Naive thymus-derived CD4-positive, alpha-beta T cell (primary cell): ENCODE data around the gene SLC4A5. TPM values are rescaled to one million over a fixed set of nuclear protein-coding genes. Genes with fewer than 3 reads are reported as not detected.
"Not testable (repeated sequence)": the region's sequence is repeated elsewhere in the genome, so short reads cannot be mapped to it uniquely, and the experiment has no call there.

Experiments used
- ATAC-seq: fragments of 150-1000 bp; cut with Tn5 transposase; 2 replicates; pipeline ENCODE4 v1.10.0; 2021; ENCODE audit warnings: mild to moderate bottlenecking, moderate library complexity
- CTCF ChIA-PET: fragments of 350-600 bp; sonication (Branson Sonifier 250); formaldehyde crosslinking; loops from one replicate; lab custom pipeline; 2021; ENCODE audit warnings: antibody characterized with exemption; lab: Charles Lee
- POLR2A ChIA-PET: fragments of 350-600 bp; sonication (Branson Sonifier 250); formaldehyde crosslinking; loops from one replicate; lab custom pipeline; 2021; ENCODE audit warnings: antibody characterized with exemption, inconsistent platforms; lab: Charles Lee
- DNase-seq, 9 donors: peaks; one replicate each; pipeline versions ENCODE4 v3.0.0 to v3.0.0-alpha.2; 2020 to 2022; ENCODE audit warnings: mixed read lengths in 1 of 9
- H3K27ac ChIP-seq: one replicate; pipeline ENCODE4 v1.7.0; 2013; ENCODE audit warnings: mild to moderate bottlenecking, low read depth, low read length, moderate library complexity
- H3K27me3 ChIP-seq, 2 donors: one replicate each; pipeline ENCODE4 v1.7.0; 2013; ENCODE audit warnings: low read length in 2 of 2, mild to moderate bottlenecking in 2 of 2, moderate library complexity in 2 of 2; ENCODE audit not compliant: control insufficient read depth in 2 of 2, insufficient read depth in 2 of 2
- H3K36me3 ChIP-seq, 3 experiments: 1 replicate in 2 of 3; 2 replicates in 1 of 3; pipeline ENCODE4 v1.7.0; 2013; ENCODE audit warnings: low read length in 3 of 3, mild to moderate bottlenecking in 3 of 3, moderate library complexity in 1 of 3; ENCODE audit not compliant: insufficient read depth in 3 of 3, control insufficient read depth in 2 of 3
- H3K4me1 ChIP-seq, 2 donors: one replicate each; pipeline ENCODE4 v1.7.0; 2013; ENCODE audit warnings: low read length in 2 of 2, mild to moderate bottlenecking in 2 of 2, moderate library complexity in 1 of 2; ENCODE audit not compliant: control insufficient read depth in 2 of 2, insufficient read depth in 2 of 2
- H3K4me3 ChIP-seq: 2 replicates; pipeline ENCODE4 v1.7.0; 2013; ENCODE audit warnings: mild to moderate bottlenecking, low read length
- H3K9me3 ChIP-seq, 3 experiments: 1 replicate in 2 of 3; 2 replicates in 1 of 3; pipeline ENCODE4 v1.7.0; 2013; ENCODE audit warnings: low read length in 3 of 3; ENCODE audit not compliant: control insufficient read depth in 2 of 3
- H3K27ac Mint-ChIP-seq, 9 donors: one replicate each; pipeline ENCODE4 v1.8.0; 2020 to 2022; ENCODE audit warnings: mixed read lengths in 9 of 9, mild to moderate bottlenecking in 8 of 9, moderate library complexity in 5 of 9, inconsistent platforms in 2 of 9
- H3K27me3 Mint-ChIP-seq, 5 donors: one replicate each; pipeline ENCODE4 v1.8.0; 2021 to 2022; ENCODE audit warnings: mixed read lengths in 5 of 5, mild to moderate bottlenecking in 1 of 5
- H3K36me3 Mint-ChIP-seq, 5 donors: one replicate each; pipeline ENCODE4 v1.8.0; 2020 to 2022; ENCODE audit warnings: mixed read lengths in 5 of 5, mild to moderate bottlenecking in 3 of 5, inconsistent platforms in 1 of 5
- H3K4me1 Mint-ChIP-seq, 7 donors: one replicate each; pipeline ENCODE4 v1.8.0; 2020 to 2022; ENCODE audit warnings: mixed read lengths in 7 of 7, mild to moderate bottlenecking in 3 of 7, inconsistent platforms in 1 of 7
- H3K4me3 Mint-ChIP-seq, 10 donors: one replicate each; pipeline ENCODE4 v1.8.0; 2020 to 2022; ENCODE audit warnings: mild to moderate bottlenecking in 10 of 10, mixed read lengths in 10 of 10, moderate library complexity in 6 of 10, inconsistent platforms in 2 of 10
- H3K9me3 Mint-ChIP-seq, 11 donors: one replicate each; pipeline ENCODE4 v1.8.0; 2020 to 2022; ENCODE audit warnings: mixed read lengths in 11 of 11, mild to moderate bottlenecking in 4 of 11, inconsistent platforms in 1 of 11, moderate library complexity in 1 of 11
- intact Hi-C, 2 donors: fragments of 100-400 bp; cut with micrococcal nuclease; formaldehyde crosslinking; loops; one replicate each; pipeline ENCODE4 v1.15.1; 2023
- polyA plus RNA-seq, 2 donors: library from polyadenylated mRNA; unstranded; fragments of 300-500 nt; fragmentation: Illumina TruSeq; gene quantifications; one replicate each; pipeline ENCODE4 v1.2.3, GENCODE V29; 2021
- total RNA-seq, 6 experiments: library from RNA in 5 of 6; stranded (reverse) in 5 of 6; gene quantifications; 1 replicate in 5 of 6; 2 replicates in 1 of 6; pipeline ENCODE4 v1.2.3 and lab custom pipeline; 2021 to 2026

The SLC4A5 gene
- total and polyA plus RNA-seq, 7 experiments from 2014 or later = 0.59 to 20.8 (median 14.8) TPM

GRCh38 chr2:74233648-74234047, 109.6 kb downstream of the SLC4A5 start:
- Mint-ChIP-seq H3K4me3 (no peak overlapping the region), H3K27ac (no peak overlapping the region), H3K4me1 (peaks cover 0 to 7% (median 0%) of the 10 kb centered on the region in 7 donors), H3K9me3 (no peaks in the 10 kb centered on the region), H3K36me3 (peaks cover 0 to 36% (median 11%) of the 10 kb centered on the region in 5 donors), H3K27me3 (peaks cover 0 to under 1% (median 0%) of the 10 kb centered on the region in 5 donors)
- DNase-seq = no peak
- Histone ChIP-seq H3K9me3 (no peaks in the 10 kb centered on the region), H3K4me1 (no peaks in the 10 kb centered on the region), H3K36me3 (peaks cover 0 to 17% (median 0%) of the 10 kb centered on the region in 3 experiments), H3K27me3 (no peaks in the 10 kb centered on the region), H3K27ac (no peak overlapping the region), H3K4me3 (no peak overlapping the region)
- intact Hi-C loops = no loop called here
- no peak for ATAC-seq
- ChIA-PET POLR2A (no interaction called here), CTCF (no interaction called here)

GRCh38 chr2:74232426-74232825, 110.8 kb downstream of the SLC4A5 start:
- no peak for ATAC-seq
- Mint-ChIP-seq H3K4me1 (peaks cover 0 to 7% (median 0%) of the 10 kb centered on the region in 7 donors), H3K27me3 (no peaks in the 10 kb centered on the region), H3K27ac (no peak overlapping the region), H3K9me3 (no peaks in the 10 kb centered on the region), H3K36me3 (peaks cover 0 to 41% (median 13%) of the 10 kb centered on the region in 5 donors), H3K4me3 (no peak overlapping the region)
- Histone ChIP-seq H3K36me3 (peaks cover 0 to 17% (median 0%) of the 10 kb centered on the region in 3 experiments), H3K9me3 (no peaks in the 10 kb centered on the region), H3K4me3 (no peak overlapping the region), H3K27ac (no peak overlapping the region), H3K27me3 (no peaks in the 10 kb centered on the region), H3K4me1 (no peaks in the 10 kb centered on the region)
- ChIA-PET POLR2A (no interaction called here), CTCF (no interaction called here)
- no peak for DNase-seq
- intact Hi-C loops = no loop called here

- peaks cover 0 to 32% (median 3%) of the 10 kb centered on the region in 5 donors for H3K36me3 Mint-ChIP-seq
- intact Hi-C loops, DNase-seq, H3K27me3 ChIP-seq, H3K27ac Mint-ChIP-seq, H3K9me3 ChIP-seq, H3K27me3 Mint-ChIP-seq, POLR2A ChIA-PET, H3K4me3 ChIP-seq, H3K4me1 ChIP-seq, ATAC-seq, CTCF ChIA-PET, H3K27ac ChIP-seq, H3K4me1 Mint-ChIP-seq, H3K9me3 Mint-ChIP-seq, H3K4me3 Mint-ChIP-seq: not testable (repeated sequence)
- H3K36me3 ChIP-seq = peaks cover 0 to 16% (median 0%) of the 10 kb centered on the region in 3 experiments
These were observed 113.4 kb downstream of the SLC4A5 start for GRCh38 chr2:74229865-74230264.

GRCh38 chr2:74228772-74229171, 114.4 kb downstream of the SLC4A5 start:
- Mint-ChIP-seq H3K9me3 (no peaks in the 10 kb centered on the region), H3K27ac (no peak overlapping the region), H3K27me3 (no peaks in the 10 kb centered on the region), H3K4me1 (peaks cover 0 to 2% (median 0%) of the 10 kb centered on the region in 7 donors), H3K4me3 (no peak overlapping the region), H3K36me3 (peaks cover 0 to 29% (median 0%) of the 10 kb centered on the region in 5 donors)
- CTCF ChIA-PET = no interaction called here
- DNase-seq (no peak), ATAC-seq (no peak)
- H3K4me1 ChIP-seq = no peaks in the 10 kb centered on the region
- H3K36me3 ChIP-seq = peaks cover 0 to 10% (median 0%) of the 10 kb centered on the region in 3 experiments
- H3K27ac ChIP-seq = no peak overlapping the region
- H3K9me3 ChIP-seq = no peaks in the 10 kb centered on the region
- H3K27me3 ChIP-seq = no peaks in the 10 kb centered on the region
- H3K4me3 ChIP-seq = no peak overlapping the region
- POLR2A ChIA-PET = no interaction called here
- intact Hi-C loops = no loop called here

GRCh38 chr2:74227646-74228045, 115.6 kb downstream of the SLC4A5 start:
- no peaks in the 10 kb centered on the region for H3K27me3 Mint-ChIP-seq
- no peaks in the 10 kb centered on the region for H3K4me1 ChIP-seq
- DNase-seq (no peak), ATAC-seq (no peak)
- ChIA-PET CTCF (interaction anchor here (0.8 to 1.0 kb wide), 2 partner anchors 22 to 107 kb away, joined by 3 to 4 read pairs; no protein-coding TSS in a partner anchor), POLR2A (no interaction called here)
- no peaks in the 10 kb centered on the region for H3K9me3 Mint-ChIP-seq
- H3K36me3 Mint-ChIP-seq = peaks cover 0 to 23% (median 0%) of the 10 kb centered on the region in 5 donors
- H3K27me3 ChIP-seq = no peaks in the 10 kb centered on the region
- intact Hi-C loops = no loop called here
- H3K36me3 ChIP-seq = peaks cover 0 to under 1% (median 0%) of the 10 kb centered on the region in 3 experiments
- peaks cover 0 to 5% (median 0%) of the 10 kb centered on the region in 7 donors for H3K4me1 Mint-ChIP-seq
- no peak overlapping the region for H3K27ac ChIP-seq
- no peaks in the 10 kb centered on the region for H3K9me3 ChIP-seq
- H3K27ac Mint-ChIP-seq = peak overlapping the region in 1 of 9 donors; percentile 29
- H3K4me3 ChIP-seq = no peak overlapping the region
- no peak overlapping the region for H3K4me3 Mint-ChIP-seq

- H3K27me3 ChIP-seq = no peaks in the 10 kb centered on the region
- intact Hi-C loops = no loop called here
- CTCF ChIA-PET = interaction anchor here (1.0 kb wide), 1 partner anchor 23 kb away, joined by 4 read pairs; no protein-coding TSS in a partner anchor
- no peaks in the 10 kb centered on the region for H3K9me3 ChIP-seq
- no peak overlapping the region for H3K27ac ChIP-seq
- Mint-ChIP-seq H3K36me3 (peaks cover 0 to 26% (median 5%) of the 10 kb centered on the region in 5 donors), H3K9me3 (no peaks in the 10 kb centered on the region), H3K4me3 (no peak overlapping the region), H3K27me3 (no peaks in the 10 kb centered on the region), H3K27ac (no peak overlapping the region), H3K4me1 (peaks cover 0 to 9% (median 0%) of the 10 kb centered on the region in 7 donors)
- H3K4me1 ChIP-seq = no peaks in the 10 kb centered on the region
- ATAC-seq (no peak), DNase-seq (no peak)
- H3K4me3 ChIP-seq = no peak overlapping the region
- H3K36me3 ChIP-seq = no peaks in the 10 kb centered on the region
- POLR2A ChIA-PET = no interaction called here
These were observed 116.5 kb downstream of the SLC4A5 start for GRCh38 chr2:74226648-74227213.
